PC-3 (cell line): ENCODE results near the gene AMFR. TPM values are rescaled to one million over a fixed set of nuclear protein-coding genes. Genes with fewer than 3 reads are reported as not detected.

Experiments used
- ATAC-seq: fragments of 200-7000 bp; cut with Tn5 transposase; 2 replicates; pipeline ENCODE4 v1.9.1; 2020; ENCODE audit warnings: mild to moderate bottlenecking, moderate library complexity
- BruUV-seq: library from RNA; stranded (reverse); fragments of 400-500 nt; replicated peaks from 2 replicates; lab custom pipeline; 2021; lab: Mats Ljungman, UMichigan
- CTCF ChIA-PET: fragments of 300-600 bp; sonication (Branson Sonifier 250); formaldehyde crosslinking; loops from one replicate; lab custom pipeline; 2022; ENCODE audit warnings: antibody characterized with exemption; lab: Charles Lee
- POLR2A ChIA-PET: fragments of 300-600 bp; sonication (Branson Sonifier 250); formaldehyde crosslinking; loops from one replicate; lab custom pipeline; 2022; ENCODE audit warnings: antibody characterized with exemption; ENCODE audit not compliant: unreplicated experiment; lab: Charles Lee
- DNase-seq: peaks from one replicate; pipeline ENCODE4 v3.0.0-alpha.2; 2015
- H2AFZ ChIP-seq: fragments of 300-600 bp; sonication (generic); 2 replicates; pipeline ENCODE4 v1.6.0; 2016; ENCODE audit warnings: antibody characterized with exemption, low read length
- H3F3A ChIP-seq: fragments of 300-600 bp; sonication (generic); one replicate; pipeline ENCODE4 v1.6.0; 2017; ENCODE audit warnings: antibody characterized with exemption, low read length, control low read depth, mild to moderate bottlenecking; ENCODE audit not compliant: unreplicated experiment
- H3K27ac ChIP-seq: fragments of 300-600 bp; sonication (generic); 2 replicates; pipeline ENCODE4 v1.5.1; 2016; ENCODE audit warnings: mild to moderate bottlenecking, low read length
- H3K27me3 ChIP-seq: fragments of 300-600 bp; sonication (generic); 2 replicates; pipeline ENCODE4 v1.6.1; 2016; ENCODE audit warnings: low read length, mixed read lengths
- H3K36me3 ChIP-seq: fragments of 300-600 bp; sonication (generic); 2 replicates; pipeline ENCODE4 v1.6.1; 2016; ENCODE audit warnings: low read depth, mixed run types, low read length, mixed read lengths
- H3K4me1 ChIP-seq: fragments of 300-600 bp; sonication (generic); 2 replicates; pipeline ENCODE4 v1.5.1; 2016; ENCODE audit warnings: low read length; ENCODE audit not compliant: insufficient read depth
- H3K4me2 ChIP-seq: fragments of 300-600 bp; sonication (generic); 2 replicates; pipeline ENCODE4 v1.6.0; 2016; ENCODE audit warnings: low read length
- H3K4me3 ChIP-seq: fragments of 300-600 bp; sonication (generic); 2 replicates; pipeline ENCODE4 v1.5.1; 2016; ENCODE audit warnings: mild to moderate bottlenecking, low read length, mixed read lengths
- H3K79me2 ChIP-seq: fragments of 300-600 bp; sonication (generic); 2 replicates; pipeline ENCODE4 v1.6.1; 2017; ENCODE audit warnings: low read length, mixed read lengths
- H3K9ac ChIP-seq: fragments of 300-600 bp; sonication (generic); 2 replicates; pipeline ENCODE4 v1.6.0; 2016; ENCODE audit warnings: mild to moderate bottlenecking, low read length
- H3K9me2 ChIP-seq: fragments of 300-600 bp; sonication (generic); replicated peaks from 2 replicates; pipeline ENCODE4 v1.6.1; 2016; ENCODE audit warnings: mixed run types, low read length, mixed read lengths
- H3K9me3 ChIP-seq: fragments of 300-600 bp; sonication (generic); 2 replicates; pipeline ENCODE4 v1.6.1; 2016; ENCODE audit warnings: low read length, mixed read lengths
- H4K20me1 ChIP-seq: fragments of 300-600 bp; sonication (generic); 2 replicates; pipeline ENCODE4 v1.6.1; 2016; ENCODE audit warnings: low read length, mixed read lengths
- EZH2 ChIP-seq: fragments of 300-600 bp; sonication (generic); IDR thresholded peaks from one replicate; pipeline ENCODE4 v1.6.1; 2017; ENCODE audit warnings: antibody characterized with exemption, mild to moderate bottlenecking, low read length; ENCODE audit not compliant: unreplicated experiment
- EZH2phosphoT487 ChIP-seq: fragments of 300-600 bp; sonication (generic); IDR thresholded peaks from 2 replicates; pipeline ENCODE4 v1.6.1; 2018; ENCODE audit warnings: mild to moderate bottlenecking, antibody characterized with exemption, low read length, borderline replicate concordance
- intact Hi-C: fragments of 100-400 bp; cut with micrococcal nuclease; formaldehyde crosslinking; loops from 2 replicates; pipeline ENCODE4 v1.9.0; 2023
- total RNA-seq: library from RNA; depleted of rRNA; stranded (reverse); fragments of >200 nt; gene quantifications from 2 replicates; pipeline ENCODE4 v1.2.3, GENCODE V29; 2014
- TF ChIP-seq, protein P1 (sequence below): fragments of 300-600 bp; sonication (generic); conservative IDR thresholded peaks from 2 replicates; pipeline ENCODE4 v1.5.1; 2017; ENCODE audit warnings: antibody characterized with exemption, low read depth, mild to moderate bottlenecking, low read length

Gene AMFR
- total RNA-seq, 1 experiment from 2014 or later: 98.9 TPM

DNA sequence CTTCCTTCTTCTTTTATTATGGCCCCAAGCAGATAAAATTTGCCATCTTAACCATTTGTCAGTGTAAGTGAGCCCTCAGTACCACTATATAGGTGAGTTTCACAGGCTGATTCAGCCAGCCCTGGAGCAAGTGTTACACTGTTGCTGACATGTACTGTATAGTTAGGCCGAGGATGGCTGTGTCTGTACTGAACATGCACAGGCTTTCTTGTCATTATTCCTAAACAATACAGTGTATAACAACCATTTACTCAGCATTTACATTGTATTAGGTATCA lies 53.7 kb downstream of the AMFR start:
- Histone ChIP-seq H3K4me3 (no peak overlapping the region), H2AFZ (no peak overlapping the region), H3K36me3 (no peaks in the 10 kb centered on the region; the same call in none of the 2 replicates), H3K79me2 (peaks cover 4% of the 10 kb centered on the region; the same call in 1 of the 2 replicates), H3K9me2 (no peaks in the 10 kb centered on the region), H3K4me1 (peaks cover 34% of the 10 kb centered on the region), H3K27me3 (no peaks in the 10 kb centered on the region), H3F3A (no peaks in the 10 kb centered on the region), H3K27ac (peak overlapping the region; percentile 13; the same call in 1 of the 2 replicates), H3K9me3 (no peaks in the 10 kb centered on the region), H3K9ac (no peak overlapping the region), H3K4me2 (no peak overlapping the region), H4K20me1 (no peaks in the 10 kb centered on the region)
- POLR2A ChIA-PET: no interaction called here
- CTCF ChIA-PET: no interaction called here
- intact Hi-C loops: no loop called here
- no peak for TF ChIP-seq EZH2
- TF ChIP-seq, protein P1, sequence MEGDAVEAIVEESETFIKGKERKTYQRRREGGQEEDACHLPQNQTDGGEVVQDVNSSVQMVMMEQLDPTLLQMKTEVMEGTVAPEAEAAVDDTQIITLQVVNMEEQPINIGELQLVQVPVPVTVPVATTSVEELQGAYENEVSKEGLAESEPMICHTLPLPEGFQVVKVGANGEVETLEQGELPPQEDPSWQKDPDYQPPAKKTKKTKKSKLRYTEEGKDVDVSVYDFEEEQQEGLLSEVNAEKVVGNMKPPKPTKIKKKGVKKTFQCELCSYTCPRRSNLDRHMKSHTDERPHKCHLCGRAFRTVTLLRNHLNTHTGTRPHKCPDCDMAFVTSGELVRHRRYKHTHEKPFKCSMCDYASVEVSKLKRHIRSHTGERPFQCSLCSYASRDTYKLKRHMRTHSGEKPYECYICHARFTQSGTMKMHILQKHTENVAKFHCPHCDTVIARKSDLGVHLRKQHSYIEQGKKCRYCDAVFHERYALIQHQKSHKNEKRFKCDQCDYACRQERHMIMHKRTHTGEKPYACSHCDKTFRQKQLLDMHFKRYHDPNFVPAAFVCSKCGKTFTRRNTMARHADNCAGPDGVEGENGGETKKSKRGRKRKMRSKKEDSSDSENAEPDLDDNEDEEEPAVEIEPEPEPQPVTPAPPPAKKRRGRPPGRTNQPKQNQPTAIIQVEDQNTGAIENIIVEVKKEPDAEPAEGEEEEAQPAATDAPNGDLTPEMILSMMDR: no peak
- no peak for TF ChIP-seq EZH2phosphoT487
- DNase-seq: peak; percentile 38
- ATAC-seq: peak; percentile 52
- no TSS peak for BruUV-seq

DNA sequence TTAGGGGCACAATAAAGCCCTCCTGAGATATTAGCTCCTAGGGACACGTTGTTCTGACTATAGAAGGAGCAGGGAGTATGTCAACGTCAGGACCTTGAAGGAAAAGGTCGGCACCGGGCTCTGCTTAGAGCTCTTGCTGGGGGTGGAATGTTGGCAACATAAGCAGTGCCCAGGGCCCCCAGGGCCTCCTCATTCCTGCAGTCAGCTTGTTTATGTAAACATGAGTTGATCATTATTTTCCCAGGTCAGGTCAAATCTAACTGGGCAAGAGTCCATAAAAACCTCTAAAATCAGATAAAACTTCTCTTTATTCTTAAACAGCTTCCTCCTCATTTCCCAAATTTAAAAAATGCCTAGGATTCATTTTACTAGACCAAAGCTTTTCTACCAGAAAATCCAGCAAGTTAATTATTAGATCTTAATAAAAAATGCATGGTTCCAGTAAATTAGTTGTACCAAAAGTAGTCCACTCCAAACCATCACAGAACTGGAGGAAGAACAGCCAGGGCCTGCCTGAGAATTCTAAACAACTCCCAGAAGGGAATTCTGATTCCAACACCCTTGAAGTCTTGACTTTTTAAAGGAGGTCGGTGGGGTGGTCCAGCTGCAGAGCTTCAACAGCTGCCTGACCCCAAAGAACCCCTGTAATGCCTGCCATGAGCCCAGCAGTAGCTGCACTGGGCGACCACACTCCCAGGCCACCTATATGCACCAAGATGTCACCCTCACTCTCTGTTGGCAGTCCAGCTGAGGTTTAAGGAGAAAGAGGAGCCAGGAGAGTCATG lies 54.3 kb downstream of the AMFR start:
- Histone ChIP-seq H3F3A (no peaks in the 10 kb centered on the region), H2AFZ (no peak overlapping the region), H4K20me1 (no peaks in the 10 kb centered on the region), H3K27ac (peak overlapping the region; percentile 13; the same call in 1 of the 2 replicates), H3K4me1 (peaks cover 34% of the 10 kb centered on the region), H3K9me2 (no peaks in the 10 kb centered on the region), H3K9ac (no peak overlapping the region), H3K36me3 (no peaks in the 10 kb centered on the region; the same call in none of the 2 replicates), H3K27me3 (no peaks in the 10 kb centered on the region), H3K9me3 (no peaks in the 10 kb centered on the region), H3K4me3 (no peak overlapping the region), H3K4me2 (peak overlapping the region; percentile 18; the same call in 1 of the 2 replicates), H3K79me2 (peaks cover 4% of the 10 kb centered on the region; the same call in 1 of the 2 replicates)
- peak; percentile 59 for DNase-seq
- intact Hi-C loops: no loop called here
- POLR2A ChIA-PET: no interaction called here
- CTCF ChIA-PET: no interaction called here
- TF ChIP-seq EZH2phosphoT487 (no peak), EZH2 (no peak)
- TF ChIP-seq, protein P1: no peak
- no TSS peak for BruUV-seq
- ATAC-seq: peak; percentile 44; the same call in 1 of the 2 replicates
